ENCODE results near the gene AKR1C8.
"Not testable (repeated sequence)": the region's sequence is repeated elsewhere in the genome, so short reads cannot be mapped to it uniquely, and the experiment has no call there.

The AKR1C8 gene

DNA sequence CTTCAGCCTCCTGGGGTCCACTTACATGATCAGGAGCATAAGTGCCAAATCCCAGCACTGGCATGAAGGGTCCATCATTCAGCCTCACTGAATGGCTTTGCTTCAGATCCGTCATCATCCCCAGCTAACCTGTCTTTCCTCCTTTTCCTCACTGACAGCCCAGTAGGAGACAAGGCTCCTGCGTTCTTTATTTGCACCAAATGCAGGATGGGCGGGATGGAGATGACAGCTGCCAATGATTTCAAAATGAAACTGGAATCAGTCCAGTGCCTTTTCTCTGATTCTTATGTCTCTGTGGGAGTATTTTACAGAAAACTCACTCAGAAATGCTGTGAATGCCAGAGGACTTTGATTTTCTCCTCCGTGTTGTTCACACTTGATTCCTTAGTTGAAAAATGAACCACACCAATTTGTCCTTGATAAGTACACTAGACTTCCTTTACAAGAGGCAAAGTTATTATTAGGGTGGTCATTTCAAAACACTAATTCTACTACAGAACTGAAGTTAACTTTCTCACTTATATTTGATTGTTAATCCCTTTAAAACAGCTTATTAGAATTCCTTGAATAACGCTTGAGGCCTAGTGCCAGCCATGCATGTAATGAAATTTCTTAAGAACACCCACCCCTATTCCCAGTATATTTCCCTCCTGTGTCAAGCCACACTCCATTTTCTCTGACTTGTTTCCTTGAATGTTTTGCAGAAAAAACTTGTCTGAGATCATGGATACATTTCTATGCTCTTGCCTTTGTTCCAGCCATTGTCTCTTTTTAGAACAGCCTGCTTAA lies at the start of gene AKR1C8:
Gene AKR1C8, minus strand, starts transcription at position 164 of the 789 bp plus-strand sequence. Its CDS starts 46 bp downstream, at position 118.
- no peak for DNase-seq (ENCODE audit: low spot score)

DNA sequence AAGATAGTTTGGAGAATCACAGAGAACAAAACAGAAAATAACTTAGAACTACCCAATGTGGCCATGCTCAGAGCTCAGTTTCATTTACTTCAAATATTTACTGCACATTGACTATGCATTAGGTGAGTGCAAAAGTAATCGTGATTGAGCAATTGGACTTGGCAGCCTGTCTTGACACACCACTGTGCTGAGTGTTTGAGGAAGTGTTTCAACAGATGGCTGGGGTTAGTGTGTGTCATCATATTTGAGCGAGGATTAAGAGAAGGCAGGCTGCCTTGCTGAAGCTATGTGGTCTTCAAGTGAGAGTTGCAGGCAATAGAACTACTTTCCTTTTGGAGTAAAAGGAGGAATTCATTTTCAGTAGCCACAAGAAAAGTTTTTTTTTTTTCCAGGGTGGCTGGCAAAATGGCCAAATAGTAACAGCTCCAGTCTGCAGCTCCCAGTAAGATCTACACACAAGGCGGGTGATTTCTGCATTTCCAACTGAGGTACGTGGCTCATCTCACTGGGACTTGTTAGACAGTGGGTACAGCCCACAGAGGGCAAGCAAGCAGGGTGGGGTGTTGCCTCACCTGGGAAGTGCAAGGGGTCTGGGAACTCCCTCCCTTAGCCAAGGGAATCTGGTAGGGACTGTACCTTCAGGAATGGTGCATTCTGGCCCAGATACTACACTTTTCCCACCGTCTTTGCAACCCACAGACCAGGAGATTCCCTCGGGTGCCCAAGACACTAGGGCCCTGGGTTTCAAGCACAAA lies 49.3 kb upstream of the AKR1C8 start:
- no peak for DNase-seq (ENCODE audit: low spot score)

DNA sequence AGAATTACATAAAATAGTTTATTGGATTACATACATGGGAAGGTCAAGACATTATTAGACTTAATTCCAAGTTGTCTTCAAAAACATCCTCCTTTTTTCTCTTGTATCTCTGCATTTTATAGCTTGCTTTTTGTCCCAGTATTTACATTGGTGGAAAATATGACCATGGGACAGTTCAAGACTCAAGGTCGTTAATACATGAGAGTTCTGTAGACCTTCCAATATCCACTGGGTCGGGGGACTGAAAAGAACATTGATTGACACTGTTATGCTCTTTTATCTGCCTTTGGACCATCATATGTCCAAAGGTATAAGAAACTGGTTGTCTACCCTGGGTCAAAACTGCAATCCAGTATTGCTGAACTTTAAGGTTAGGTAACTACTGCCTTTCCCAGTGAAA lies 48.4 kb upstream of the AKR1C8 start:
- no peak for DNase-seq (ENCODE audit: low spot score)

DNA sequence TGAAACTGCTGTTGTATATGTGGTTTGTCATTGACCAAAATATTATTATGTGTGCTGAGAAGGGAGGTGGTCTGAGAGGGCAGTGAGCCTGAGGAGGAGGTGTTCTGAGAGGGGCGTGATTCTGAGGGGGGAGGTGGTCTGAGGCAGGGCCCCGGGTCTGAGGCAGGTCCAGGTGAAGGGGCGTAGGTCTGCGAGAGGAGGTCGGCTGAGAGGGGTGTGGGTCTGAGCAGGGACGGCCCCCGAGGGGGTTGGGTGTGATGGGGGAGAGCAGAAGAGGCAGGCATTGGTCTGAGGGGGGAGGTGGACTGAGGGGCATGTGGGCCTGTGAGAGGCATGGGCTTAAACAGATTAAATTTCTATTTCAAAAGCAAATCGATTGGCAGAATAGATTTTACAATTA lies 44.1 kb upstream of the AKR1C8 start:
- no peak for DNase-seq (ENCODE audit: low spot score)

DNA sequence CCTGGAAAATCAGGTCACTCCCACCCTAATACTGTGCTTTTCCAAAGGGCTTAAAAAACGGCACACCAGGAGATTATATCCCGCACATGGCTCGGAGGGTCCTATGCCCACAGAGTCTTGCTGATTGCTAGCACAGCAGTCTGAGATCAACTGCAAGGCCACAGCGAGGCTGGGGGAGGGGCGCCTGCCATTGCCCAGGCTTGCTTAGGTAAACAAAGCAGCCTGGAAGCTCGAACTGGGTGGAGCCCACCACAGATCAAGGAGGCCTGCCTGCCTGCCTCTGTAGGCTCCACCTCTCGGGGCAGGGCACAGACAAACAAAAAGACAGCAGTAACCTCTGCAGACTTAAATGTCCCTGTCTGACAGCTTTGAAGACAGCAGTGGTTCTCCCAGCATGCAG lies 38.0 kb upstream of the AKR1C8 start:
- not testable (repeated sequence) for DNase-seq (ENCODE audit: low spot score)

DNA sequence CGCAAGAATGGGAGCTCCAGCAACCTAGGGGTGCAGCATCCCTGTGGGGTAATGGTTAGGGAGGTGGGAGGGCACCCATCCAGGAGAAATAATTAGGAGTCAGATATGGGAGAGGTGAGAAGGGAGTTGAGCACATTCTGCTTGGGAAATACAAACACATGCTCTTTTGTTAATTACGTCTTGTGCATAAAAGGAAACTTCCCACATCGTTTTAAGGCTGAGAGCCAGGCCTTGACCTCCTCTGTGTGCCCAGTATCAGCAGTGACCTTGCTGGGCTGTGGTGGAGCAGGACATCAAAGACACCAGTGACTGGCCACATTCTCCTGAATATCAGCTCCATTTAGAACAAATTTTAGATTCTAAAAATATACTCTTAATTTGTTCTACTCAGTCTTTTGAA lies 34.3 kb upstream of the AKR1C8 start:
- no peak for DNase-seq (ENCODE audit: low spot score)

DNA sequence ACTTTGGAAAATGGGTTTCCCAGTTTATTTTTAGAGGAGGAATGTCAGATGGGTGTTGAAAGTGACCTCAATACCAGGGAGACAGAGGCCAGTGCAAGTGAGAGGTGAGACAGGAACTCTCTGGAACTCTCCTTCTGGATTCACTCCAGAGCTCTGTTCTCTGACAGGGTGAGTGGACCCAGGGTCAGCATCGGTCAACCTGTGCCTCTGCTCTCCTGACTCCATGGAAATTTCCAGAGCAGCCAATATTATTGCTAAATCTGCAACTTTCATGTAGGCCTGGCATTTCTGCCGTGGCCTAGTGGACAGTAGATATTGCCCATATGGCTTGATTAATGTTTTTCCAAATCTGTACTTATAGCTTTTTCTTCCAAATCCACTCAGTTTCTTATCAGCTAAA lies 31.9 kb upstream of the AKR1C8 start:
- no peak for DNase-seq (ENCODE audit: low spot score)

DNA sequence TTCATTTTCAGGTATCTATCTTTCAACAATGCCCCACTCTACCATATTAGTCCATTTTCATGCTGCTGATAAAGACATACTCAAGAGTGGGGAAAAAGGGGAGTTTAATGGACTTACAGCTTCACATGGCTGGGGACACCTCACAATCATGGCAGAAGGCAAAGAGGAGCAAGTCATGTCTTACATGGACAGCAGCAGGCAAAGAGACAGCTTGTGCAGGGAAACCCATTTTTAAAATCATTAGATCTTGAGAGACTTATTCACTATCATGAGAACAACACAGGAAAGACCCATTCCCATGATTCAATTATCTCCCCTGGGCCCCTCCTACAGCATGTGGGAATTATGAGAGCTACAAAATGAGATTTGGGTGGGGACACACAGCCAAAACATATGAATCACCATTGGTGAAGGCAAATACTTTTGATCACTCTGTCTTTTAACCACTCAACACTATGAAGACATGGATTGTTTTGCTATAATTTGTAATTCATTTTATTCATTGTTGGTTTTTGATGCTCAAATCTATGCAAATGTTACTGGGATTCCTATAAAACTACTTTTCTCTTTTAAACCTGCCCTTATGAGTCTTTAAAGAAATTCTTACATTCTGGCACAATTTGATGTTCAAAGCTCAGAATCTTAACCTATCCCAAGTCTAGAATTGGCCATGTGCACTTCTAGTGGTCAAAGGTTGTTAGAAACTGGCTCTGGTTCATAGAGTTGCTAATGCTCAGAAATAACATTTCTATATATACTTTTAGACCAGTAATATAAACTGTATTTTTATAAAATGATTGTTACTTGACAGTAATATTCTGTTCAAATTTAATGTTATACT lies 27.0 kb upstream of the AKR1C8 start:
- DNase-seq (ENCODE audit: low spot score): no peak

DNA sequence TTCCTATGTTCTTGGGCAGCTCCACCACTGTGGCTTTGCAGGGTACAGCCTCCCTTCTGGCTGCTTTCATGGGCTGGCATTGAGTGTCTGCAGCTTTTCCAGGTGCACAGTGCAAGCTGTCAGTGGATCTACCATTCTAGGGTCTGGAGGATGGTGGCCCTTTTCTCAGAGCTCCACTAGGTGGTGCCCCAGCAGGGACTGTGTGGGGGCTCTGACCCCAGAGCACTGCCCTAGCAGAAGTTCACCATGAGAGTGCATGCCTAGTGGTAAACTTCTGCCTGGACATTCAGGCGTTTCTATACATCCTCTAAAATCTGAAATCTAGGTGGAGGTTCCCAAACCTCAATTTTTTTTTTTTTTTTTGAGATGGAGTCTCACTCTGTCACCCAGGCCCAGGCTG lies 25.3 kb upstream of the AKR1C8 start:
- DNase-seq (ENCODE audit: low spot score): not testable (repeated sequence)

DNA sequence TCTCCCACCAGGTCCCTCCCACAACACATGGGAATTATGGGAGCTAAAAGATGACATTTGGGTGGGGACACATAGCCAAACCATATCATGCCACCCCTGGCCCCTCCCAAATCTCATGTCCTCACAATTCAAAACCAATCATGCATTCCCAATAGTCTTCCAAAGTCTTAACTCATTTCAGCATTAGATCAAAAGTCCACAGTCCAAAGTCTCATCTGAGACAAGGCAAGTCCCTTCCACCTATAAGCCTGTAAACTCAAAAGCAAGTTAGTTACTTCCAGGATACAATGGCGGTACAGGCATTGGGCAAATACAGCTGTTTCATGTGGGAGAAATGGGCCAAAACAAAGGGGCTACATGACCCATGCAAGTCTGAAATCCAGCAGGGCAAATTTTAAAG lies 24.8 kb upstream of the AKR1C8 start:
- not testable (repeated sequence) for DNase-seq (ENCODE audit: low spot score)

DNA sequence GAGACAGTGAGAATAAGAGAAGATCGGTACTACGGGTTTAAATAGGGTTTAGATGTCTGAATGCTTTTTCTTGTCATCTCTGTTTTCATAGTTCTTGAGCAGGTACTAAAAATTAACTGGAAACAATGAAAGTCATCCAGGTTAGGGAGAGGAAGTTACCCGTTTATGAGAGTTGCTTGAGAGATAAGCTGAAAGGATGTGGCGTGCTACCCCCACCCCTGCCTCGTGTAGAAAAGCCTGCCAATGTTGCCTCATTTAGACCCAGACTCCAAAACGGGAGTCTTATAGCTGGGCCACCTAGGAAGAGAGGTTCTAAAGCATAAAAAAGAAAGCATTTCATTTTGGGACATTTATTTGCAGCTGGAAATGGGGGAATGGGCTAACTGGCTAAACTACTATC lies 21.8 kb upstream of the AKR1C8 start:
- no peak for DNase-seq (ENCODE audit: low spot score)

DNA sequence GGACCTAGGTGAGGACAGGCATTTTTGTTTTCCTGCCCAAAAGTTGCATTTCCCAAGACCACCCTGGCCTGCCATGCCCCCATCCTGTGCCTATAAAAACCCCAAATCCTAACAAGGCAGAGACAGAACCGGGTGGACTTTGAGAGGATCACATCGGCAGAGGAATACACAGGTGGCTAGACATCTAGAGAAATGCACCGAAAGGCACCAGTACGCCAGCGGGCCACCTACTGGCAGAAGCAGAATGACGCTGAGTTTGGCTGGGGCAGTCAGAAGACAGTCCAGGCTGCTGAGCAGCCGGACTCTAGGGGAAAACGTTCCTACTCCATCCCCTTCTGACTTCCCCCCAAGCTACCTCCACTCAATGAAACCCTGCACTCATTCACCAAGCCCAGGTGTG lies 14.4 kb upstream of the AKR1C8 start:
- DNase-seq (ENCODE audit: low spot score): no peak

DNA sequence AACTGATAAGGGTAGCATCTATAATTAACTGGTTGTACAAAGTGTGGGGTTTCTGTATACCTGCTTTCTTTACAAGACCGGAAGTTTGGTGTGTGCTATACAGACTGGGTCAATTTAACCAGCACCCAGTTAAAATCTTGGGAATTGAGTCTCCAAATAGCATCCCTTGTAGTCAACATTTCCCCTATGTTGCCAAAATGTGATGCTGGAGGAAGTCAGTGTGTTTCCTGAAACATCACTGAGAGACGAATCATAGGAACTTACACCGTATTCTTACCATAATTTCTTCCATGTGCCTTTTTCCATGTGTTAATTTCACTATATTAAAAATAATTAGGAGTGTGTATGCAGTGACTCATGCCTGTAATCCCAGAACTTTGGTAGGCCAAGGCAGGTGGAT lies 13.4 kb upstream of the AKR1C8 start:
- DNase-seq (ENCODE audit: low spot score): no peak

DNA sequence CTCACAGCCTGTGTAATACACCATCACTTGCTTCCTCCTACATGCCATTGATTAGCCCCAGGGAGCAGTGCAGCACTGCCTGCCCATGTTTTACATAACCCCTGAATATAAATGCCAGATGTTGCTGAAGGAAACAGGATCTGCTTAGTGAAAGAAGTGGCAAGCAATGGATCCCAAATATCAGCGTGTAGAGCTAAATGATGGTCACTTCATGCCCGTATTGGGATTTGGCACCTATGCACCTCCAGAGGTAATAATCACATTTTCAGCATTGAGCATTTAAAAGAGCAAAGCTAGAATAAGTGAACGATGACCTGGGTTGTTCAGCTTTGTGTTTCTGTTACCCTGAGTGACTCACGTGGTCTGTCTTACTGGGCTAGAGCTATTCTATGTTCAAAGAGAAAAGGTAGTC lies 11.8 kb upstream of the AKR1C8 start, which contains the start of gene AKR1C4:
Gene AKR1C4, plus strand, starts transcription at position 136 of the 412 bp plus-strand sequence. Its CDS starts 31 bp downstream, at position 167.
- DNase-seq (ENCODE audit: low spot score): no peak

DNA sequence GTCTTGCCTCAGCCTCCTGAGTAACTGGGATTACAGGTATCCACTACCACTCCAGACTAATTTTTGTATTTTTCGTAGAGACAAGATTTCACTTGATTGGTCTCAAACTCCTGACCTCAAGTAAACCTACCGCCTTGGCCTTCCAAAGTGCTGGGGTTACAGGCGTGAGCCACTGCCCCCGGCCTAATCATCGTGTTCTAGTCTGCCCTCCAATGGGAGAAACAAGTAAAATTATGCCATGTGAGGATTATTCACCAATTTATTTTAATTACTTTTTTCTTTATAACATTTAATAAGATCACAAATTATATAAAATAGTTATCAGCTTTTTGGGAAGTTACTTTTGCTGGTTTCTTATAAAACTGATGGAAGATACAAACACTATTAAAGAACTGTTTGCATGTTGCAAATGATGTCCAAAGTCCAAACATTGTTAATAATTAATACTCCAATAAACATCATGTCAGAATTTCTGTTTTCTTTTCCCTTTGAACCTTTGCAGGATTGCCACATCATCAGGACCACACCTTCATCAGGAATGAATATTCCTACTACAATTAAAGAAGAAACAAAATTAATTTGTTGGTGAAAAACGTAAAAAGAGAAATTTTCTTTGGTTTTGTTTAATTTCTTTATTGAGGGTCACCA lies 10.9 kb upstream of the AKR1C8 start:
- DNase-seq (ENCODE audit: low spot score): no peak

DNA sequence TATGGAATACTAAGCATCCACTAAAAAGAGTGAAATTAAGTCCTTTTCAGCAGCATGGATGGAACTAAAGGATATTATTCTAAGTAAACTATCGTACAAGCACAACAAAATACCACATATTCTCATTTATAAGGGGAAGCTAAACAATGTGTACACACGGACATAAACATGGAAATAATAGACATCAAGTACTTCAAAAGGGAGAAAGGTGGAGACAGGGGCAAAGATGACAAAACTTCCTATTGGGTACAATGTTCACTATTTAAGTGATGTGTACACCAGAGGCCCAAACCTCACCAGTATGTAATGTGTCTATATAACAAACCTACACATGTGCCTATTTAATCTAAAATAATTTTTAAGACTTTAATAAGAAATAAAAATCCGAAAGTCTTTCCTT lies 9.5 kb upstream of the AKR1C8 start:
- DNase-seq (ENCODE audit: low spot score): no peak

DNA sequence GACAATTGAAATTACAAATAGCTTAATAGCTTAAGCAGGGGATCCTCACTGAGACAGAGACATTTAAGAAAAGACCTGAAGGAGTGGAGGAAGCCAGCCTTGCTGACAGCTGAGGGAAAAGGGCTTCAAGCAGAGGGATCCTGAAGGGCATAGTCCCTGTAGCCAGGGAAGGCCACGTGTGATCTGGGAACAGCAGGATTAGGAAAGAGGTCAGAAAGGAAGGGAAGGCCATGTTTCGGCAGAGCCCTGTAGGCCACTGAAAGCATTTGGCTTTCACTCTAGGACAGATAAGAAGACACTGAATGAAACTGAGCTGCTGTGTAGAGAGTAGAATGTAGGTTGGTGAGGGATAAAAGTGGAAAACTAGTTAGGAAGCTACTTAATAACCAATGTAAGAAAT lies 3.4 kb upstream of the AKR1C8 start:
- no peak for DNase-seq (ENCODE audit: low spot score)

DNA sequence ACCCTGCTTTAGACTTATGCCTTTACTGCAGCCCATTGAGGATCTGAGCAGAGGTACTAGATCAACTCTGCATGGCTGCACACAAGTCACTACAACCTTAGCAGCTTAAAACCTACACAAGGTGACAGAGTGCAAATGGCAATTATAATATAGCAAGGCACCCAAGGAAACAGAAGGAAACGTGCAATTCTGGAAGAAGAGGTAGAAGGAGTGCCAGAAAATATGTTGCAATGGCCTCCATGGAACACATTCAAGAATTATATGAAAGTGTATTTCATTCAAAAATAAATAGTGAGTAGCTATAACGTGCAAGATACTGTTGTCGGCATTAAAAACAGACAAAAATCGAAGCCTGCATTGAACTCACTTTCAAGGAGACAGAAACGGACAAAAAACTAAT lies 2.9 kb upstream of the AKR1C8 start:
- no peak for DNase-seq (ENCODE audit: low spot score)

DNA sequence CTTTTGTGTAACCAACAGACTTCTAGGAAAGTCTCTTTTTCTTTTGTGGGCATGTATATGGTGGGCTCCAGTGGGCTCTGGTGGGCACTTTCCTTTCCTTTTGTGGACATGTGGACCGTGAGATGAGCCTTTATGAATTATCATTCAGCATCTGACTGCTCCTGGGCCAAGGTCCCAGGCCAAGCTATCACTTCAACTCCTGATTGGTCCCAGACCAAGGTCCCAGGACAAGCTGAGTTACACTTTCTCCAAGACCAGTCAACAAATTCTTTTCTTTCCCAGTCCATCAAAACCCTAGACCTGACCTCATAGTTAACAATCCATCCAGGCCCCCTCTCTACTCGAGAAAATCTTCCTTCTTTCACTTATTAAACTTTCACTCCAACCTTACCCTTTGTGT lies 1.0 kb downstream of the AKR1C8 start:
- DNase-seq (ENCODE audit: low spot score): no peak

DNA sequence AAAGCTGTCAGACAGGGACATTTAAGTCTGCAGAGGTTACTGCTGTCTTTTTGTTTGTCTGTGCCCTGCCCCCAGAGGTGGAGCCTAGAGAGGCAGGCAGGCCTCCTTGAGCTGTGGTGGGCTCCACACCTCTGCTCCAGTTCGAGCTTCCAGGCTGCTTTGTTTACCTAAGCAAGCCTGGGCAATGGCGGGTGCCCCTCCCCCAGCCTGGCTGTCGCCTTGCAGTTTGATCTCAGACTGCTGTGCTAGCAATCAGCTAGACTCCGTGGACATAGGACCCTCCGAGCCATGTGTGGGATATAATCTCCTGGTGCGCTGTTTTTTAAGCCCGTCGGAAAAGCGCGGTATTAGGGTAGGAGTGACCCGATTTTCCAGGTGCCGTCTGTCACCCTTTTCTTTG lies 4.4 kb downstream of the AKR1C8 start:
- not testable (repeated sequence) for DNase-seq (ENCODE audit: low spot score)

DNA sequence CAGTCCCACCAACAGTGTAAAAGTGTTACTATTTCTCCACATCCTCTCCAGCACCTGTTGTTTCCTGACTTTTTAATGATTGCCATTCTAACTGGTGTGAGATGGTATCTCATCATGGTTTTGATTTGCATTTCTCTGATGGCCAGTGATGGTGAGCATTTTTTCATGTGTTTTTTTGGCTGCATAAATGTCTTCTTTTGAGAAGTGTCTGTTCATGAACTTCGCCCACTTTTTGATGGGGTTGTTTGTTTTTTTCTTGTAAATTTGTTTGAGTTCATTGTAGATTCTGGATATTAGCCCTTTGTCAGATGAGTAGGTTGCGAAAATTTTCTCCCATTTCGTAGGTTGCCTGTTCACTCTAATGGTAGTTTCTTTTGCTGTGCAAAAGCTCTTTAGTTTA lies 9.4 kb downstream of the AKR1C8 start:
- DNase-seq (ENCODE audit: low spot score): not testable (repeated sequence)

DNA sequence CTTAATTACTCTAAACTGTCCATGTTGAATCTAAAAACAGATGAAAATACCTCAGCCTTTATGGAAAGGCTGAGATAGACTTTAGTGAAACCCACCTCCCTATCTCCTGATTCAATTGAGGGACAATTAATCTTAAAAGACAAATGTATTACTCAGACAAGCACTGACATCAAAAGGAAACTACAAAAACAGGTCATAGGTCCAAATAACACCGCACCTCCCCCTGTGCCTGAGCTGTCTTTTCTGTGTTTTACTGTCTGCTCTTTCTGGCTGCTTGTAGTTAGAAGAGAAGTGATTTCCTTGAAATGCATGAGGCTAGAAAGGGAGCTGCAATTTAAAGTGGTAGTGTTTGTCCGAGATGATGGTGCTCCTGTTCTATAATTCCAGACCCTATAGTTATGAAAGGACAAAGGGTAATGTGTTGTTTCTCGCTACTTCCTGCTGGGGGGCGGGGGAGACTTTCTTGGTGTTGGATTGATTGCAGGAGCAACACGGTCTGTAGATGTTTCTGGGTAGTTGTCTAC lies 16.0 kb downstream of the AKR1C8 start:
- no peak for DNase-seq (ENCODE audit: low spot score)
